NCI-H1105 (cell line): ENCODE data around the gene CD6.

Experiments
- DNase-seq: peaks from one replicate; lab custom pipeline; 2025; lab: John Stamatoyannopoulos, UW

The CD6 gene, protein sequence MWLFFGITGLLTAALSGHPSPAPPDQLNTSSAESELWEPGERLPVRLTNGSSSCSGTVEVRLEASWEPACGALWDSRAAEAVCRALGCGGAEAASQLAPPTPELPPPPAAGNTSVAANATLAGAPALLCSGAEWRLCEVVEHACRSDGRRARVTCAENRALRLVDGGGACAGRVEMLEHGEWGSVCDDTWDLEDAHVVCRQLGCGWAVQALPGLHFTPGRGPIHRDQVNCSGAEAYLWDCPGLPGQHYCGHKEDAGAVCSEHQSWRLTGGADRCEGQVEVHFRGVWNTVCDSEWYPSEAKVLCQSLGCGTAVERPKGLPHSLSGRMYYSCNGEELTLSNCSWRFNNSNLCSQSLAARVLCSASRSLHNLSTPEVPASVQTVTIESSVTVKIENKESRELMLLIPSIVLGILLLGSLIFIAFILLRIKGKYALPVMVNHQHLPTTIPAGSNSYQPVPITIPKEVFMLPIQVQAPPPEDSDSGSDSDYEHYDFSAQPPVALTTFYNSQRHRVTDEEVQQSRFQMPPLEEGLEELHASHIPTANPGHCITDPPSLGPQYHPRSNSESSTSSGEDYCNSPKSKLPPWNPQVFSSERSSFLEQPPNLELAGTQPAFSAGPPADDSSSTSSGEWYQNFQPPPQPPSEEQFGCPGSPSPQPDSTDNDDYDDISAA

GRCh38 chr11:60971520-60971919 lies at the start of gene CD6:
TSS of gene CD6 (plus strand) at chr11:60971680. CDS start at chr11:60971866, 186 bp downstream.
- no peak for DNase-seq

DNA sequence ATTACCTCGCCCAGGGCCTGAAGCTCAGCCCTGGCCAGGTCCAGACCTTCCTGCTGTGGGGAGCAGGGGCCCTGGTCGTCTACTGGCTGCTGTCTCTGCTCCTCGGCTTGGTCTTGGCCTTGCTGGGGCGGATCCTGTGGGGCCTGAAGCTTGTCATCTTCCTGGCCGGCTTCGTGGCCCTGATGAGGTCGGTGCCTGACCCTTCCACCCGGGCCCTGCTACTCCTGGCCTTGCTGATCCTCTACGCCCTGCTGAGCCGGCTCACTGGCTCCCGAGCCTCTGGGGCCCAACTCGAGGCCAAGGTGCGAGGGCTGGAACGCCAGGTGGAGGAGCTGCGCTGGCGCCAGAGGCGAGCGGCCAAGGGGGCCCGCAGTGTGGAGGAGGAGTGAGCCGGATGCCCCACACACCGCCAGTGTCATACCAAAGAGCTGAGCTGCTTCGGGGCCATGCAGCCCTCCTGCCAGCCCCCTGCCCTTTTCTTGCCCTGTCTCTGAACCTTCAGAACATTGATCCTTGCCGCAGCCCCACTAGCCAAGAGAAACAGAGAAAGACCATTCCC lies 49.6 kb upstream of the CD6 start:
- no peak for DNase-seq

GRCh38 chr11:60922906-60923305 lies 48.6 kb upstream of the CD6 start:
- DNase-seq, result no peak

DNA sequence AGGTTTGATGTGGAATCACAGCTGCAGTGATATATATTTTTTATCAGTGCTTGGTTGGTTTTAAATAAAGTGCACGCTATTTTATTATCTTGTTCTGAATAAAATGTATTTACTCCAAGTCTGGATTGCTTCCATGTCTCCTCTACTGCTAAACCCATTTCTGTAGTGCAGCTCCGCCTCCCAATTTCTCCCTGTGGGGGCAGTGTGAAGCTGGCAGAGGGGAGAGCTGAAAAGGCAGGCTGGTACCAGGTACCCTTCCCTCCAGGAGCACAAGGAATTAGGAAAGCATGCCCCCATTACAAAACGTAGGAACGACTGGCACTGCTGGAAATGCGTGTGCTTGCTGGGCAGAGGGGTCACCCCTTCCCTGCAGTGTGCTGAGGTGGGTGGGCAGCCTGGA lies 48.2 kb upstream of the CD6 start:
- DNase-seq, result no peak

DNA sequence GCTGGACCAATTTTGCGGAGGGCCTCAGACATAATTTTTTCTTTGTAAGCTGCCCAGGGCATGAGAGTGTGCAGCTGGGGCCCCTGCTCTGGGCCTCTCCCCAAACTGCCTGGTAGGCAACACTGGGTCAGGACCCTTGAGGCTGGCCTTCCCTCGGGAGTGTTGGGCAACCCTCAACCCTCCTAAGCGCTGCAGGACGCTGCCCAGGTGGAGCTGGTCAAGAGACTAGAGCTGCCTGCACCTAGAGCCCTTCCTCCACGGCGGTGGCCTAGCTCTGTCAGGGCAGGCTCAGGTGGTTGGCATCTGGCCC lies 47.7 kb upstream of the CD6 start:
- no peak for DNase-seq

DNA sequence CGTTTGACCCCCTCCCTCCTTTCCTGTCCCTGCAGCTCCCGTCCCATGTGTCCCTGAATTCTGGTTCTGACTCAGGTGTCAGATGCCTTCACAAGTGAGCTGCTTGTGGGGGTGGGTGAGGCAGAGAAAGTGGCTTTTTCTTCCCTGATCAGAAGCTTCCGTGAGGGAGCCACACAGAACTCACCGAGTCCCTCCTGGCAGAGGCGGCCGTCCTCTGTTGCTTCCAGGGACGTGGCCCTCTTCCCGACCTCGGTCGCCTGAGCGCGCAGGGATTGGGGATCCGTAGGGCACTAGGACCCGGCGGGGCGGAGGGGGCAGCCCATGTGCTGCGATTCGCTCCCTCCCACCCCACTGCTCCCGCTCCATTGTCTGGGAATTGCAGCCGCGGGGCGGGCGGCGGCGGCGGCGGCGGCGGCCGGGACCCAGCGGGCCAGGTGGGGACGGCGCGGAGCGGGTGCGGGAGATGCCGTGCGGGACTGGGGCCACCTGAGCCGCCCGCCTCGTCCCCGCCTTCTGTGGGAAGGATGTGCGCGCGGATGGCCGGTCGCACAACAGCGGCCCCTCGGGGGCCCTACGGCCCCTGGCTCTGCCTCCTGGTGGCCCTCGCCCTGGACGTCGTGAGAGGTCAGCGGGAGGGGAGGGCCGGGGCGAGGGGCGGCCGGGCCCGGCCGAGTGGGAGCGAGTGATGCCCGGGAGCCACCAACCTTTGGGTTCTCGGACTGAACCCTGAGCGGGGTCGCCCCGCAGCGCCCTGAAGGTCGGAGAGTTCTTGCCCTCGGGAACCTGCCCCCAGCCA lies 47.2 kb upstream of the CD6 start, which contains the start of gene TMEM132A:
Gene TMEM132A, plus strand, starts transcription at position 351 of the 796 bp plus-strand sequence. Its CDS starts 174 bp downstream, at position 525.
- DNase-seq, result peak; percentile 78

DNA sequence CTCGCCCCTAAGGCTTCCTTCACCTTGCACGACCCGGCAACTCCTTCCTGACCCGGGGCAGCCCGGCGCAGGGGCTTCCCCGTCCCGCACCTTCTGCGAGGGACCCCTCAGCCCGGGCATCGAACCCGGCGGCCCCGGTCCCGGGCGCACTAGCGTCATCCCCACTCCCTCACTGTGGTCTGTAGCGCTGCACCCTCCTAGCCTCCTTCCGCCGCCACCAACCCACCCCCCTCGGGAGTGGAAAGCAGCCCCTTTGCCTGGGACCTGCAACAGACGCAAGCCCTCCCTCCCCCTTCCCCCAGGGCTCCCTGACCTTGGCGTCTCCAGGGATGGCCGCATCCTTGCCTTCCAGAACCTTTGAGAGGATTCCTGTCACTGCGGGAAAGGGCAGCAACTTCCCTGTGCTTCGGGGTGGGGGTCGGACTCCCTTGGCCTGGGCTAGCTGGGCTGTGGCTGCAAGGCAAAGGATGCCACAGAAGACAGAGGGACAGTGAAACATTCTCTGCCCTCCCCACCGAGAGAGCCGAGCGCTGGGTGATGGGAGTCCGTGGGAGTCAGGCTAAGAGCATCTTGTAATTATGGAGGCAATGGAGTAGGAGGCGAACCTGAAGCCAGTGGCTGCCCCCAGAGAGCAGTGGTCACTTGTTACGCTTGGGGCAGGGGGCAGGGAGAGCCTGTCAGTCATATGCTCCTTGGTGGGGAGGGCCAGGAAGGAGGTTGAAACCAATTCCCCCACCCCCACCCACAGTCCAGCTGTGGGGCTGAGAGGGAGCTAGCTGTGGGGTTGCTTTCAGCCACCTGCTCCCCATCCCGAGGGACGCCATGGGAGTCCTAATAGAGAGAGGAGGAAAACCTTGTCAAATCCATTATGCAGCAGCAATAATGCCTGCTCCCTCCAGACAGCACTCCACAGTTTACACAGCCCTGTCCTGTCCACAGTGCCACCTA lies 46.3 kb upstream of the CD6 start:
- no peak for DNase-seq

DNA sequence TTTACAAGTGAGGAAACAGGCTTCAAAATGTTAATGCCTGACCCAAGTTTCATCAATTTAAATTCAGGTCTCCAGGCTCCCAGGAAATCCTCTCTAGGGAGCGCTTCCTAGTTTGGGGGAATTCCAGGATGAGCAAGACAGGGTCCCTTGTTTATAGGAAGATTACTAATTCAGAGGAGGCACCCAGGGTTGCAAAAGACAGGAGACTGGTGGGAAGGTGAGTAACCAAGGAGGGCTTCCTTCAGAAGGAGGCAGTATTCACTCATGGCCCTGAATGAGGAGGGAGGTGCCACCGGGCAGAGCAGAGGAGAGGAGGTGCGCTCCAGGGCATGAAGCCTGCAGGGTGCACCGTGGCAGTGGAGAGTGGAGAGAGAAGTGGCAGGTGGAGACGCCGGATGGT lies 45.6 kb upstream of the CD6 start:
- DNase-seq, result no peak

DNA sequence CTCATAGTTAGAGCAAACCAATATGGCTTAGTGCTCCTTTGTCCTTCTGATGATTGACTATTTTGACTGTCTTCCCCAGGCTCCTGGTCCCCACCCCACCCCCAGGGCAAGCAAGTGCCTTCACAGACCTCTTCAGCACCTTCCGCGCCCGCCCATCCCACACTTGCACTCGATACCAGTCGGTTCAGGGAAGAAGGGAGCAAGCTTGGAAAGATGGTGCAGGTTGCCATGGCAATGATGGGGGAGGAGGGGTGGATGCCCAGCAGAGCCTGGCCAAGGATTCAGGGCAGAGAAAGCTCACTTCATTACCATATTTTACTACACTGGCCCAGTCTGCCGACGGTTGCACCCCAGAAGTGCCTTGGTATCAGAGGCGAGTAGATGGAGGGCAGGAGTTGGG lies 45.0 kb upstream of the CD6 start:
- DNase-seq, result no peak

GRCh38 chr11:60927061-60927592 lies 44.4 kb upstream of the CD6 start:
- DNase-seq, result no peak

- no peak for DNase-seq
Observed at GRCh38 chr11:60927600-60927999, 43.9 kb upstream of the CD6 start.

DNA sequence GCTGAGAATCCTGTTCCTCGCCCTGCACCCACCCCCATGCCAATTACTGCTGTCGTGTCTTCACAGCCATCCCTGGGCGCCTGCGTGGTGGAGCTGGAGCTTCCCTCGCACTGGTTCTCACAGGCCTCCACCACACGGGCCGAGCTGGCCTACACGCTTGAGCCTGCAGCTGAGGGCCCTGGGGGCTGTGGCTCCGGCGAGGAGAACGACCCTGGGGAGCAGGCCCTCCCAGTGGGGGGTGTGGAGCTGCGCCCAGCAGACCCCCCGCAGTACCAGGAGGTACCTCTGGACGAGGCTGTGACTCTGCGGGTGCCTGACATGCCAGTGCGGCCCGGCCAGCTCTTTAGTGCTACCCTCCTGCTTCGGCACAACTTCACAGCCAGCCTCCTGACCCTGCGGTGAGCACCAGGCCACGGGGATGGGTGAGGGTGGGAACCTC lies 42.9 kb upstream of the CD6 start:
- DNase-seq, result no peak

GRCh38 chr11:60929764-60930163 lies 41.7 kb upstream of the CD6 start:
- DNase-seq, result no peak

DNA sequence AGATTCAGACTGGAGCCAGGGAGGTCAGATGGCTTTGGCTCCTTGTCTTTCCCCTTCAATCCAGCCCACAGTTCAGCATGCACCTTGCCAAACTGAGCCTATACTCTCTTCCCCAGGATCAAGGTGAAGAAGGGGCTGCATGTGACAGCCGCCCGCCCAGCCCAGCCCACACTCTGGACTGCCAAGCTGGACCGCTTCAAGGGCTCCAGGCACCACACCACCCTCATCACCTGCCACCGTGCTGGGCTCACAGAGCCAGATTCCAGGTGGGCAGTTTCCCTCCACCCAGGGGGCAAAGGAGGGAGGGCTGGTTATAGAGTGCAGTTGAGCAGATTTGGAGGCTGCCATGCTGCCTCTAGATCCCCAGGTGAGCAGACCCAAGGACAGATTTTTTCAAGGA lies 41.1 kb upstream of the CD6 start:
- no peak for DNase-seq

- DNase-seq, result no peak
Observed at GRCh38 chr11:60931917-60932316, 39.6 kb upstream of the CD6 start.

- DNase-seq, result no peak
Observed at GRCh38 chr11:60932605-60933356, 38.7 kb upstream of the CD6 start.

- DNase-seq, result no peak
Observed at GRCh38 chr11:60933416-60934123, 37.9 kb upstream of the CD6 start.

GRCh38 chr11:60934124-60934789 lies 37.2 kb upstream of the CD6 start:
- DNase-seq, result no peak
